Testis (tissue), 2 donors: ENCODE results near the gene ETS1.

Experiments used
- POLR2A ChIP-seq: fragments of 450-650 bp; IDR thresholded peaks from one replicate; pipeline ENCODE4 v1.6.1; 2017; ENCODE audit warnings: antibody characterized with exemption, mild to moderate bottlenecking, moderate library complexity
- TF ChIP-seq, protein P1 (sequence below), 3 experiments: fragments of 450-650 bp in 2 of 3; fragments of 200-600 bp in 1 of 3; sonication (generic) in 1 of 3; IDR thresholded peaks; one replicate each; pipeline ENCODE4 v1.5.1; 2016 to 2019; ENCODE audit warnings: antibody characterized with exemption in 3 of 3, mild to moderate bottlenecking in 2 of 3, moderate library complexity in 1 of 3

DNA sequence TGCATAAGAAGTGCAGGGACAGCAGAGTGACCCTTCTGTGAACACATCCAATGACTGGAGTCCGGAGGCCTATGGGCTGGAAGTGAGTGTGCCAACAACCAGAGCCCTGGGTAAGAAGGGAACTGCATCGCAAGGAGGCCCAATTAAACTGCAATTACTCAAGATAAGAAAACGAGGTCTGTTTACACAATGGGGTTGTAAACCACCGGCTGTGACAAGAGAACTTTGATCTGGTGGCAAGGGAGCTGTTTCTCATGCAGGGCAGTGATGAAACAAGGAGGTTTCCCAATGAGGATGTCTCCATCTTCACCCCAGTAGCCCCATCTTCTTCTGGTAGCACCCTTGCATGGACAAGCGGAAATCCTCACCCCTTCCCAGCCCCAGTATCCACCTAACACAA, 21.5 kb downstream of the ETS1 start:
- TF ChIP-seq, protein P1, sequence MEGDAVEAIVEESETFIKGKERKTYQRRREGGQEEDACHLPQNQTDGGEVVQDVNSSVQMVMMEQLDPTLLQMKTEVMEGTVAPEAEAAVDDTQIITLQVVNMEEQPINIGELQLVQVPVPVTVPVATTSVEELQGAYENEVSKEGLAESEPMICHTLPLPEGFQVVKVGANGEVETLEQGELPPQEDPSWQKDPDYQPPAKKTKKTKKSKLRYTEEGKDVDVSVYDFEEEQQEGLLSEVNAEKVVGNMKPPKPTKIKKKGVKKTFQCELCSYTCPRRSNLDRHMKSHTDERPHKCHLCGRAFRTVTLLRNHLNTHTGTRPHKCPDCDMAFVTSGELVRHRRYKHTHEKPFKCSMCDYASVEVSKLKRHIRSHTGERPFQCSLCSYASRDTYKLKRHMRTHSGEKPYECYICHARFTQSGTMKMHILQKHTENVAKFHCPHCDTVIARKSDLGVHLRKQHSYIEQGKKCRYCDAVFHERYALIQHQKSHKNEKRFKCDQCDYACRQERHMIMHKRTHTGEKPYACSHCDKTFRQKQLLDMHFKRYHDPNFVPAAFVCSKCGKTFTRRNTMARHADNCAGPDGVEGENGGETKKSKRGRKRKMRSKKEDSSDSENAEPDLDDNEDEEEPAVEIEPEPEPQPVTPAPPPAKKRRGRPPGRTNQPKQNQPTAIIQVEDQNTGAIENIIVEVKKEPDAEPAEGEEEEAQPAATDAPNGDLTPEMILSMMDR (IDR thresholded peaks at IDR 0.05), result no peak
- no peak for TF ChIP-seq POLR2A
